Activated T-cell treated with anti-CD3 and anti-CD28 coated beads for 4 hours (primary cell): ENCODE results near the gene KCNN4.

Experiments
- DNase-seq: peaks from one replicate; pipeline ENCODE4 v3.0.0-alpha.2; 2020

KCNN4 gene

DNA sequence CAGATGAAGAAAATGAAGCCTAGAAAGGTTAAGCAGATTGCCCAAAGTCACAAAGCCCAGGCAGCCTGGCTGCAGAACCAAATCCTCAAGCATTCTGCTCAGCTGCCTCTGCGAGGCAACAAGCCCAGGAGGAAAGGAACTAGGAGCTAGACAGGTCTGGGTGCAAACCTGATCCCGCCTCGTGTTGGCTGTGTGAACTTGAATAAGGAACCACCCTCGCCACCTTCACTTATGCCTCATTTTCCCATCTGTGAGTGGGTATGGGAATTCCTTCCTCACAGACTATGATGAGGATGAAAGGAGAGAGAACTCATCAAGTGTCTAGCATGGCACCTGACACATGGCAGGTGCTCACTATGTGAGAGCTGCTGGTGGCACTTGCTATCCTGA lies 32.6 kb downstream of the KCNN4 start:
- no peak for DNase-seq

DNA sequence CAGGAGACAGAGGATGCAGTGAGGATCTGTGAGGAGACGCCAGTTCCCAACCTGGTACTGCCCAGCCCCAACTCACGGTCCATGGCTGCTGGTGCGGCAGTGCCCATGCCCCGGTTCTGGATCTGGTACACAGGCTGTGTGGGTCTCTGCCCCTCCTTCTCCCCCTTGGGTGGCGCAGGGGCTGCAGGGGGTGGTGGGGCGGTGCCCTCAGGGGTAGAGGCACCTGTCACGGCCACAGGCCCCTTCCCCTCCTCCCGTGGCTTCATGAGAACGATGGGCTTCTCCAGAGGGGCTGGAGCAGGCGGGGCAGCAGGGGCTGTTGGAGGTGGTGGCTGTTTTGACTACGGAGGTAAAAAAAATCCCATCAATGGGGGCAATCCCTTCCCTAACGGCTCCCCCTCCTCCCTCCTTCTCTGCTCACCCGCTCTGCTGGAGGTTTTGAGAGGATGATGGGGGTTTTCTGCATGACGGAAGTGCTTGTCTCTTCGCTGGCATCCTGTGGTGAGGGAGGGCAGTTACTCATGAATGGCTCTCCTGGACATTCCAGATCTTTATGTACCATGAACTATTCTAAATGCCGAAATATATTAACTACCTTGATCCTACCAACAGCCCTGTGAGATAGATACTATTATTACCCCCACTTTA lies 33.1 kb downstream of the KCNN4 start:
- DNase-seq: no peak

DNA sequence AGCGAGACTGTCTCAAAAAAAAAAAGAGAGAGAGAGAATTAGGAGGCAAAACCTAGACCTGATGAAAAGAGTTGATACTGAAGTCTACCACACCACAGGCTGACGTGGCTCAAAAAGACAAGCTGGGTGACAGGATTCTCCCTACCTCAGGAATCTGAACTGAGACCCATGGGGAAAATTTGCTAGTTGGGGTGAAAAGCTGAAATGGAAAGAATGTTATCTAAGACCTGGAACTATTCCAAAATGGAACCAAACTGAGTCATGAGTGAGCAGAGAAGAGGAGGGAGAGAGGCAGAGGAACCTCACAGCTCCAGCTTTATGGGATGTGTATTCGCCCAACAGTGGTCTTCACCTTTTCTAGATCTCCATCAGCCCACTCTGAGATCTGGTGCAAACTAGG lies 37.7 kb downstream of the KCNN4 start:
- DNase-seq: no peak

DNA sequence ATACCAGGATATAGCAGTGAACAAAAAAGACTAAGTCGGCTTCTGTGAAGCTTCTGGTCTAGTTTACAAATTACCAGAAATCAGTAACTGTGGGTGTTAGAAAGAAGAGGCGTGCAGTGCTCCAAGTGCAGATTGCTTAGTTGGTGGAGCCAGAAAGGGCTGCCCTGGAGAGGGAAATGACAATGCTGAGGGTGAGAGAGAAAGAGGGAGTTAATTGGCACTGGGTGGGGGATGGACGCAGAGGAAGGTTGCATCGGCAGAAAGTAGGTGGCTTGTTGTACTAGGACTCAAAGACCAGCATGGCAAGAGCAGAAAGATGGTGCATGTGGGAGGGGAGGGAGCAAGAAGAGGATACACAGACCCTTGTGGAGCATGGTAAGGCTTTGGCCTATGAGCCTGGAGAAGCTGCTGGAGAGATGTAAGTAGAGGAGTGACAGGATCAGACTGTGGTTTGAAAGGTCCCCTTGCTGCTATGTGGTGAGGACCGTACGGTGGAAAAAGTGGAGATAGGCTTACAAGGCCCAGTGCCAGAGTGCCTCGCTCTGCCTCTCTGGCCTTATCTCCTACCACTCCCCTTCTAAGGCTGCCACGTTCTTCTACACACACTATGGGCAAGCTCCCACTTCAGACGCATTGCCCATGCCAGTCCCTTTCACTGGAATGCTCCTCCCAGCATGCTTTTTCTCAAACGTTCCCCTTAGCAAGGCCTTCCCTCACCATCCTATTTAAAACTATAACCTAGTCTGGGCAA lies 39.5 kb downstream of the KCNN4 start:
- DNase-seq: no peak

DNA sequence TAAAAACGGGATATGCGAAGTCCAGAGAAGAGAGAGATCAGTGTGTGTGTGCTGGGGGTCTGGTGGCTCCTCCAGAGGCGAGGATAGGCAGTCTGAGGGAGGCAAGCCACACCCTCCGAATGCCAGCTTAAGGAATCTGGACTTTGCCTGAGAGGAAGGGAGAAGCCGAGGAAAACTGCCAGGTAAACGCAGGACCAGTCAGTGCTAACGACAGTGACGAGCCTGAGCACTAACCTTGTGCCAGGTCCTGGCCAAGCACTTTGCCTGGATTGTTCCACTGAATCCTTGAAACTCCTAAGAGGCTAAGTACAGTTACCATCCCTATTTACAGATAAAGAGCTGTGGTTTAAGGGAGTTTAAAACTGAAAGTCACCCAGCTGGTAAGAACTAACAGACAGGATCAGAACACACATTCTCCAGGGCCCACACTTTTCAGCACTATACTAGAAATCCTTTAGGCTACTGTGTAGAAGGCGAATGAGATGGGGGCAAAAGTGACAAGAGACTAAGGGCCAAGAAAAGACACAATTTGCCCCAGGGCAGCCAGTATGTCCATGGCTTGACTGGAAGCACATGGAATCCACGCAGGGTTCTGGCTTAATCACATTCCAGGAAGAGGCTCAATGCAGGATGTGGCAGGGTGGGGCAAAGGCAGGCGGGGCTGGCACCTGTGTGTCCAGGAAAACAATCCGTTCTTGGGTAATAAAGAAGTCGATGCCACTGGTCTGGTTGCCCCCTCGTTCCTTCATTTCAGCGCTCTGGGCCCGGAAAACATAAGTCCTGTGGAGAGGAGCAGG lies 41.1 kb downstream of the KCNN4 start:
- DNase-seq: no peak

DNA sequence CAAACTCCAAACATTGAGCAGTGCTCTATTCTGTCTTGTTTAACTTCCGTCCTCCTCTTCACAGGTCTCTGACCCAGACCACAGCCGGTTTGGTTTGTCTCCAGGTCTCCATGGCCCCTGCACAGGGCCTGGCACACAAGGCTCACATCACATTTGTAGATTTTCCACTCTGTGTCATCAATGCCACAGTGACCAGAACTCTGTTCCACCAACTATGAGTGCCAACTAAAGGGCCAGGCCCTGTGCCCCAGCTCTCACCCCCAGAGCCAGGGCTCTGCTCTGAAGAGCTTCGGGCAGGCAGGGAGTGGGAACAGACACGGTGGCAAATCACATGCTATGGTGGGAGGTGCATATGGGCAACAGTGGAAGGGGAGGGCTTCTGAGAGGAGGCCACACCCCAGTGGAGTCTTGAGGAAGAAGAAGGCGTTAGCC lies 42.0 kb downstream of the KCNN4 start:
- DNase-seq: no peak

DNA sequence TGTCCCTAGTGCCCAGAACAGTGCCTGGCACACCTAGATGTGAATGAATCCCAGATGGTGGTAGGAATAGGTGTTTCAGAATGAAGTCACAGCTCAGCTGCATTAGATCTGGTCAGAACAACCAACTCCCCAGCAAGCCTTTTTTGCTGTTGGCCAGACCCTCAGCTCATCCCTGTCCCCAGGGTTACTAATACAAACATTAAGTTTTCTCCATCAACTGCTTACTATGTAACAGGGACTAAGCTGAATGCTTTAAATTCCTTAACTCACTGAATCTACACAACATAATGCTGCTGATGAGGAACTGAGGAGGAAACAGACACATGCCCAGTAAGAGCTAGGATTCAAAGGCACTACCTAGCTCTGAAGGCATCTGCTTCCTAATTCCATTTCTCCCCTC lies 44.8 kb downstream of the KCNN4 start:
- DNase-seq: no peak

DNA sequence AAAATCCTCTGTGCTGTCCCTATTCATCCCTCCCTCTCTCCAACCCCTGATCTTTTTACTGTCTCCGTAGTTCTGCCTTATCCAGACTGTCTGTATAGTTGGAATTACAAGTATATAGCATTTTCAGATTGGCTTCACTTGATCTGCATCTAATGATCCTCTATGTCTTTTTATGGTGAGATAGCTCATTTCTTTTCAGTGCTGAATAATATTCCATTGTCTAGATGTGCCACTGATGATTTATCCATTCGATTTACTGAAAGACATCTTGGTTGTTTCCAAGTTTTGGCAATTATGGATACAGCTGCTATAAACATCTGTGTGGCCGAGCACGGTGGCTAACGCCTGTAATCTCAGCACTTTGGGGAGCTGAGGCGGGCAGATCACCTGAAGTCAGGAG lies 45.8 kb downstream of the KCNN4 start:
- DNase-seq: no peak

DNA sequence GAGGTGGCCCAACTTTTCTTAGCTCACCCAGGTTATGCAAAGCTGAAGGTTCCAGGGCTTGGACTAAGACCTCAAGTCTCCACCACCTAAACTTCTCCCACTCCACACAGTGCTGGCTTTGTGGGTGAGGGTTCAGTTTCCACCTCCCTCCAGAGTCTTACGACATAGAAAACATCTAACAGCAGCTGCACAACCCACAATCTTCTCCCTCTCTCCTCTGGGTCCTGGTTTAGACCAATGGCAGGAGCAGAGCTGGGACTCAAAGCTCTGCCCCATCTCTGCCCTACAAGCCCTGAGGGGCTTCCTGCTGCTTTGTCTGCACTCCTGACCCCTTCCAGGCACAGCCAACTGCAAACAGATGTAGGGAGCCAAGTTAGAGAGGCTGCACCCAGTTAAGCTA lies 48.9 kb downstream of the KCNN4 start:
- no peak for DNase-seq

DNA sequence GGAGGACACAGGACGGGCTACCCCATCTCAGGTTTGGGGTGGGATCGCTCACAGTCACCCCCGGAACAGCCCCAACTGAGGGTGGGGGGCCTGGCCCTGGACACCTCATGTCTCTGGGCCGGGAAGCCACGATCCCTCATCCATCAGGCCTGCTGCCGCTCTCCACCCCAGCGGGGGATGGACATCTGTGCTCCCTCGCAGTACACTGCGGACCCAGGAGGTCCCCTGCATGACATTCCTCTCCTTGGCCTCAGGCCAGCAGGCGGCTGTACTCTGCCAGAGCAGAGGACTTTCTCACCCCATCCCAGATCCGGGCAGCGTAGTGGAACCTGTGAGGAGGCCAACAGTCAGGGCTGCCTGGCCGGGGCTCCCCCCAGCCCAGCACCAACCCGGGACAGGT lies 49.4 kb downstream of the KCNN4 start:
- DNase-seq: no peak

DNA sequence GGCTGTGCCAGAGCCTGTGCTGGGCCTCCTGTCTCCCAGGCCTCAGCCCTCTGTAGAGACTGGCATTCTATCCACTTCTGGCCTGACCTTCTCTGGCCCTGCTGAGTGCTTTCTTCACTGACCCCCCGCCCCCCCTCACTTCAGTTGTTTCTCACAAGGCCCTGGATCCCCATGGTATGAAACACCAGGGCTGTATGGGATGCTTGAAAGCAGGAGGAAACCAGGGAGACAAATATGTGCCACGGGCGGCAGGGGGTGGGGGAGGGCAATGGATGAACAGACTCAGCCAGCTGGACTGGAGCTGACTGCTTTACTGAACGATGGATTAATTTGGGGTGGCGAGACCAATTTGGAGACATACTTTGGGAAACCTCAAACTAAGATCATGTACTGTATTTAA lies 50.9 kb downstream of the KCNN4 start:
- DNase-seq: no peak

DNA sequence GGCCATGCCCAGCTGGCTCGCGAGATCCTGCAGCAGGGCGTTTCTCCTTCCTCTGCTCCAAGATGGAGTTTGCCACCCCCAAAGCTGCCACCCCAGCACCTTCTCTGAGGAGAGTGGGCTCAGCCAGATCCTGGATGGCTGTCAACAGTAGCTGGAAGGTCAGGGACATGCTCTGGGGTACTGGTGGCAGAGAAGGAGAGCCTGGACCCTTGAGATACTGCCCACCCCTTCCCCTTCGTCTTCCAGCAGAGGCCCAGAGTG lies 53.2 kb downstream of the KCNN4 start:
- no peak for DNase-seq

DNA sequence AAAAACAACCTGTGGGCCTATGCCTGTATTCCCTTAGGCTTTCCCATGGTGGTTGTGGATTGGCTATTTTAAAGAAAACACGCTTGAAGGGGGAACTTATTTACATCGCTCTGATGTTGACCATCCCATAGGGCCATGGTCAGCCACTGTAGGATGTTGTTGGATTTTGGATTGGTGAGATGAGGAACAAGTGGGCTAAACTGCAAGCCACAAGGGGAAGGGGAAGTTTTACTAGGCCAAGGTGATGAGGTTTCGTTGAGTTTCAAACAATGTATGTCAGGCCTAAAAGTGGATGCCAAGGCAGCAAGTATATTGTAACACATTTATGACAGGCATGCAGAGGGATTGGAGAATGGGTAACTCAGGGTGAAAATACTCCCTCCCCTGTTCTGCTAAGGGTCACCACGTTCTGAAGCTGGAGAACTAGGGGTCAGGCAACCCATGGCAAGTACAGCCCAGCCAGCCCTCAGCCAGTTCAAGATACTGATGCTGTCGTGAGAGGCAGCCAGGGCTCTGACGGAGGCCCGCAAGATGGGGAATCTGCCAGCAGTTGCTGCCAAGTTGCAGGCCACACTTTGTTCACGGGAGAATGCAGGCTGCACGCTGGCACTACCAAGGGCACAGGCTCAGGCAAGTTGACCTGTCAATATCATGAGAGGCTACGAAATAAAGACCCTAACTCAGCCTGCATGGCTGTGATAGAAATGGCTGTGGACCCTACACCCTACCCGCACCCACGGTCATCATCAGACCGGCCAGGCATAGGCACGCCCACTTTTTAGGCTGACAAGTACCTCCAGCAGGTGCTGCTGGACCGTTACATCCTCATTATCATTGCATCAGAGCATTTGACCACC lies 53.8 kb downstream of the KCNN4 start:
- DNase-seq: no peak

DNA sequence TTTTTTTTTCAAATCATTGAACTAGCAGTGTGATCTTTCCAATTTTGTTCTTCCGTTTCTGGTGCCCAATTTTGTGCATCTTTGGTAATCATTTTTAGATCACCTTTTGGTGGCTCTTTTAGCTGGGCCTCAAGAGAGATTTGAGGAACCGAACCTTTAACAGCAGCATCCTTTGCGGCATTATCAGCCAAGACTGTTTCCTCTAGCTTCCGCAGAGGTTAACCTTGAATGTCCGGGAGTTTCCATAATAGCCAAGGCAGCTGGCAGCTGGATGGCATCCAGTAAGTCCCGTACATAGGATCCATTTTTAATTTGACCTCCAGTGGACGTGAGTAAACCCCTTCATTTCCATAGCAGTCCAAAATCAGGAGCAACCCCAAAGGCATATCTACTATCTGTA lies 55.3 kb downstream of the KCNN4 start:
- DNase-seq: no peak

DNA sequence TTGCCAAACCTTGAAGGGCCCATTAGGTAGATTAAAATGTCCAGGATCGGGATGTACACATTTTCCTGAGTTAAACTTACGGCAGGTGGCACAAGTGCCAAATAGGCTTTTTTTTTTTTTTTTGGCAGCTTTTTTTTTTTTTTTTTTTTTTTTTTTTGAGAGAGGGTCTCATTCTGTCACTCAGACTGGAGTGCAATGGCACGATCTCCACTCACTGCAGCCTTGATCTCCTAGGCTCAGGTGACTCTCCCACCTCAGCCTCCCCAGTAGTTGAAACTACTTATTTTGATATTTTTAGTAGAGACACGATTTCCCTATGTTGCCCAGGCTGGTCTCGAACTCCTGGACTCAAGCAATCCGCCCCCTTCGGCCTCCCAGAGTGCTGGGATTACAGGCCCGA lies 55.9 kb downstream of the KCNN4 start:
- DNase-seq: no peak

DNA sequence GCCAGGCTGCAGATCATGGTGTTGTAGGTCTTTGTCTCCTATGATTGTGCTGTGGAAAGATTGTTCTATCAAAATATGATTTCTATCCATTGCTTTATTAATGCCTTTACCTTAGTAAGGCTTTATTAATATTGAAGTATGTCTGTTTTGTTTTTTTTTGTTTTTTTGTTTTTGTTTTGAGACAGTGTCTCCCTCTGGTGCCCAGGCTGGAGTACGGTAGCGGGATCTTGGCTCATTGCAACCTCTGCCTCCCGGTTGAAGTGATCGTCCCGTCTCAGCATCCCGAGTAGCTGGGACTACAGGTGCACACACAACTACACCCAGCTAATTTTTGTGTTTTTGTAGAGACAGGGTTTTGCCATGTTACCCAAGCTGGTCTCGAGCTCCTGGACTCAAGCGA lies 57.2 kb downstream of the KCNN4 start:
- no peak for DNase-seq

DNA sequence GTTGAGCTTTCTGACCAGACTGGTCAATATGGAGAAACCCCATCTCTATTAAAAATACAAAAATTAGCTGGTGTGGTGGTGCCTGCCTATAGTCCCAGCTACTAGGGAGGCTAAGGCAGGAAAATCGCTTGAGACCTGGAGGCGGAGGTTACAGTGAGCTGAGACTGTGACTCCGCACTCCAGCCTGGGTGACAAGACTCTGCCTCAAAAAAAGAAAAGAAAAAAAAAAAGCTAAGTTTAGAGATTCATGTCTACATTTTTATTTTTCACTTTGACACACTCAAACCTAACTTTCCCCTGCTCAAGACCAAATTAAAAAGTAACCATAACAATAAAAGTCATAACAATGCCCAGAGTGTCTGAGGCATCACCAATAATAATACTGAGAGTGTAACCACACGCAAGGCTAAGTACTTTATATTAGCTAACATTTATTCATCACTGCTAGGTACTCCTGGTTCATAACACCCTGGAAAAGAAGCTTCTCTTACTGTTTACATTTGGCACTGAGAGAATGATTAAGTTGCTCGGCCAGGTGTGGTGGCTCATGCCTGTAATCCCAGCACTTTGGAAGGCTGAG lies 59.2 kb downstream of the KCNN4 start:
- DNase-seq: no peak

DNA sequence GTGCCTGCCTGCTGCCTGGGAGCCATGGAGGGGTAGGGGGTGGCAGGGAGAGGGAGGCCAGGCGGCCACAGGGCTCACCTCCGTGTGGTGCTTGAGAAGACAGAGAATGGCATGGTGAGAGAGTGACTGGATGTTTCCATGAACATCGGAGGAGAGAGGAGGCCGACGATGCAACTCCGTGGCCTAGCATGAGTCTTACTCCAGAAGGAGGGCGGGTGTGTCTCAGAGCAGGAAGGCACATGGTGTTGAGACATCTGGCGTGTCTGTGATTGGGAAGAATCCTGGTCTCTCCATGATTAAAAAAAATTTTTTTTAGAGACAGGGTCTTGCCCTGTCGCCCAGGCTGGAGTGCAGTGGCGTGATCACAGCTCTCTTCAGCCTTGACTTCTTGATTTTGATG lies 59.8 kb downstream of the KCNN4 start:
- DNase-seq: no peak

DNA sequence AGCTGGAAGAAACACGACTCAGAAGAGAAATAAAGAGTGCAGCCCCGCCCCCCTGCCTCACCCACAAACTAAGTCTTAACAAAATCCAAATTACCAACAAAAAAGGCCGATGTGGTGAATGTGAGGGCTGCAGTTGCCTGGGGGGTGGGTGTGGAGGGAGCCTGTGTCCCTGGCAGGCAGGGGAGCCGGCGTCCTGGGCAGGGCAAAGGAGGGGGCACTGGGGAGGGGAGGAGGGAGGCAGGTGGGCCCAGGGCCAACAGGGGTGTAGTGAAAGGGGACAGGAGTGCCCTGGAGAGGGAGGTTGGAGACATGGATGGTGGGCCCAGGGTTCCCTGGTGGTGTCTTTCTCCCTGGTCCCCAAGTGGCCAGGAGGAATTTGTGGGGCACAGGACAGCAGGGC lies 60.9 kb downstream of the KCNN4 start:
- no peak for DNase-seq

DNA sequence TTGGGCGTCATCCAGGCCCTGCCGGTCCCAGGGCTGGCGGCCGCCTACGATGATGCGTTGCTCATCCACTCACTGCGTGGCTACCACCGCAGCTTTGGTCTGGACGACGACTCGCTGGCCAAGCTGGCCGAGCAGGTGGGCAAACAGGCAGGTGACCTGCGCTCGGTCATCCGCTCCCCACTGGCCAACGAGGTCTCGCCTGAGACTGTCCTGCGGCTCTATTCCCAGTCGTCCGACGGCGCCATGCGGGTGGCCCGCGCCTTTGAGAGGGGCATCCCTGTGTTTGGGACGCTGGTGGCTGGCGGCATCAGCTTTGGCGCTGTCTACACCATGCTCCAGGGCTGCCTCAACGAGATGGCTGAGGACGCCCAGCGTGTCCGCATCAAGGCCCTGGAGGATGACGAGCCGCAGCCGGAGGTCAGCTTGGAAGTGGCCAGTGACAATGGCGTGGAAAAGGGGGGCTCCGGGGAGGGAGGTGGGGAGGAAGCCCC lies 61.4 kb downstream of the KCNN4 start:
- no peak for DNase-seq

DNA sequence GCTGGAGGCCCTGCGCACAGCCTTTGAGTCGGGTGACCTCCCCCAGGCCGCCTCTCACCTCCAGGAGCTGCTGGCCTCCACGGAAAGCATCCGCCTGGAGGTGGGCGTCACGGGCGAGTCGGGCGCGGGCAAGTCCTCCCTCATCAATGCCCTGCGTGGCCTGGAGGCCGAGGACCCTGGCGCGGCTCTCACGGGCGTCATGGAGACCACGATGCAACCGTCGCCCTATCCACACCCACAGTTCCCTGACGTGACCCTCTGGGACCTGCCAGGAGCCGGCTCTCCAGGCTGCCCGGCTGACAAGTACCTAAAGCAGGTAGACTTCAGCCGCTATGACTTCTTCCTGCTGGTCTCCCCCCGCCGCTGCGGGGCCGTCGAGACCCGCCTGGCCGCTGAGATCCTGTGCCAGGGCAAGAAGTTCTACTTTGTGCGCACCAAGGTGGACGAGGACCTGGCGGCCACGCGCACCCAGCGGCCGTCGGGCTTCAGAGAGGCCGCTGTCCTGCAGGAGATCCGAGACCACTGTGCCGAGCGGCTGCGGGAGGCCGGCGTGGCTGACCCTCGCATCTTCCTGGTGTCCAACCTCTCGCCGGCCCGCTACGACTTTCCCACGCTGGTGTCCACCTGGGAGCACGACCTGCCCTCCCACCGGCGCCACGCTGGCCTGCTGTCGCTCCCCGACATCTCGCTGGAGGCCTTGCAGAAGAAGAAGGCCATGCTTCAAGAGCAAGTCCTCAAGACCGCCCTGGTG lies 62.0 kb downstream of the KCNN4 start:
- DNase-seq: no peak
